ENCODE data around the gene NDST4. TPM values are rescaled to one million over a fixed set of nuclear protein-coding genes. Genes with fewer than 3 reads are reported as not detected.

NDST4 gene
- total RNA-seq, 1 experiment from 2014 or later = not detected

GRCh38 chr4:115054836-115055235 lies 58.6 kb downstream of the NDST4 start:
- Histone ChIP-seq H3K4me3 (replicated peaks in 1 of 2; ENCODE audit: low read depth in 1 of 2, low read length in 2 of 2) (no peak overlapping the region), H3K4me2 (ENCODE audit: low read length) (no peak overlapping the region), H3K36me3 (ENCODE audit: control insufficient read depth in 1 of 2, insufficient read depth in 2 of 2, low read length in 2 of 2) (no peaks in the 10 kb centered on the region), H3K27ac (ENCODE audit: low read depth, low read length) (no peak overlapping the region), H3K9me3 (ENCODE audit: control insufficient read depth in 1 of 2, insufficient read depth in 1 of 2, low read depth in 1 of 2, low read length in 2 of 2) (no peaks in the 10 kb centered on the region), H3K4me1 (ENCODE audit: control insufficient read depth in 1 of 2, insufficient read depth in 2 of 2, low read length in 2 of 2) (no peaks in the 10 kb centered on the region), H3K79me2 (ENCODE audit: insufficient read depth, low read length) (no peaks in the 10 kb centered on the region), H3K9me2 (ENCODE audit: insufficient read depth) (no peaks in the 10 kb centered on the region), H2AFZ (ENCODE audit: low read depth, low read length, poor library complexity, severe bottlenecking) (no peak overlapping the region), H3K9ac (ENCODE audit: low read length) (no peak overlapping the region), H4K20me1 (ENCODE audit: insufficient read depth) (no peaks in the 10 kb centered on the region), H3K27me3 (ENCODE audit: insufficient read depth, low read length) (no peaks in the 10 kb centered on the region)
- DNase-seq (ENCODE audit: low read depth, low spot score) (no peak), ATAC-seq (no peak)
- ChIA-PET RAD21 (ENCODE audit: low non-redundant PET in 1 of 2, low total read pairs in 2 of 2, uncharacterized antibody in 2 of 2, unreplicated experiment in 2 of 2) (no interaction called here), CTCF (no interaction called here), POLR2A (no interaction called here)
- intact Hi-C loops (cut with micrococcal nuclease) = no loop called here
- BruUV-seq (replicated peaks) = no TSS peak
- TF ChIP-seq ELF1 (IDR thresholded peaks at IDR 0.05; ENCODE audit: borderline replicate concordance, low read depth) (no peak), ZNF274 (IDR thresholded peaks at IDR 0.05; ENCODE audit: low read depth, low read length) (no peak), SP1 (IDR thresholded peaks at IDR 0.05; ENCODE audit: low read depth) (no peak), EGR1 (IDR thresholded peaks at IDR 0.05; ENCODE audit: low read depth) (no peak), YY1 (IDR thresholded peaks at IDR 0.05; ENCODE audit: extremely low read depth, insufficient replicate concordance, low read depth, low read length) (no peak), SIN3A (IDR thresholded peaks at IDR 0.05; ENCODE audit: low read depth) (no peak), JUND (IDR thresholded peaks at IDR 0.05) (no peak), EZH2phosphoT487 (IDR thresholded peaks at IDR 0.05; ENCODE audit: borderline replicate concordance) (no peak), FOSL1 (IDR thresholded peaks at IDR 0.05; ENCODE audit: low read depth) (no peak)
- TF ChIP-seq, protein P1, sequence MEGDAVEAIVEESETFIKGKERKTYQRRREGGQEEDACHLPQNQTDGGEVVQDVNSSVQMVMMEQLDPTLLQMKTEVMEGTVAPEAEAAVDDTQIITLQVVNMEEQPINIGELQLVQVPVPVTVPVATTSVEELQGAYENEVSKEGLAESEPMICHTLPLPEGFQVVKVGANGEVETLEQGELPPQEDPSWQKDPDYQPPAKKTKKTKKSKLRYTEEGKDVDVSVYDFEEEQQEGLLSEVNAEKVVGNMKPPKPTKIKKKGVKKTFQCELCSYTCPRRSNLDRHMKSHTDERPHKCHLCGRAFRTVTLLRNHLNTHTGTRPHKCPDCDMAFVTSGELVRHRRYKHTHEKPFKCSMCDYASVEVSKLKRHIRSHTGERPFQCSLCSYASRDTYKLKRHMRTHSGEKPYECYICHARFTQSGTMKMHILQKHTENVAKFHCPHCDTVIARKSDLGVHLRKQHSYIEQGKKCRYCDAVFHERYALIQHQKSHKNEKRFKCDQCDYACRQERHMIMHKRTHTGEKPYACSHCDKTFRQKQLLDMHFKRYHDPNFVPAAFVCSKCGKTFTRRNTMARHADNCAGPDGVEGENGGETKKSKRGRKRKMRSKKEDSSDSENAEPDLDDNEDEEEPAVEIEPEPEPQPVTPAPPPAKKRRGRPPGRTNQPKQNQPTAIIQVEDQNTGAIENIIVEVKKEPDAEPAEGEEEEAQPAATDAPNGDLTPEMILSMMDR (IDR thresholded peaks at IDR 0.05 in 2 of 3, conservative IDR thresholded peaks at IDR 0.05 in 1 of 3; ENCODE audit: borderline replicate concordance in 1 of 3, insufficient read depth in 1 of 3, low read depth in 2 of 3, low read length in 2 of 3) = no peak

- Histone ChIP-seq H3K9me2 (ENCODE audit: insufficient read depth) (no peaks in the 10 kb centered on the region), H3K27me3 (ENCODE audit: insufficient read depth, low read length) (no peaks in the 10 kb centered on the region), H3K36me3 (ENCODE audit: control insufficient read depth in 1 of 2, insufficient read depth in 2 of 2, low read length in 2 of 2) (no peaks in the 10 kb centered on the region), H2AFZ (ENCODE audit: low read depth, low read length, poor library complexity, severe bottlenecking) (peak overlapping the region; percentile 27), H4K20me1 (ENCODE audit: insufficient read depth) (no peaks in the 10 kb centered on the region), H3K27ac (ENCODE audit: low read depth, low read length) (no peak overlapping the region), H3K4me3 (replicated peaks in 1 of 2; ENCODE audit: low read depth in 1 of 2, low read length in 2 of 2) (no peak overlapping the region), H3K9me3 (ENCODE audit: control insufficient read depth in 1 of 2, insufficient read depth in 1 of 2, low read depth in 1 of 2, low read length in 2 of 2) (no peaks in the 10 kb centered on the region), H3K9ac (ENCODE audit: low read length) (no peak overlapping the region), H3K4me2 (ENCODE audit: low read length) (no peak overlapping the region), H3K4me1 (ENCODE audit: control insufficient read depth in 1 of 2, insufficient read depth in 2 of 2, low read length in 2 of 2) (no peaks in the 10 kb centered on the region), H3K79me2 (ENCODE audit: insufficient read depth, low read length) (no peaks in the 10 kb centered on the region)
- ATAC-seq = no peak
- DNase-seq (ENCODE audit: low read depth, low spot score) = no peak
- CTCF ChIA-PET = no interaction called here
- POLR2A ChIA-PET = no interaction called here
- BruUV-seq (replicated peaks) = no TSS peak
- no peak for TF ChIP-seq ATF3 (IDR thresholded peaks at IDR 0.05)
- TF ChIP-seq JUND (IDR thresholded peaks at IDR 0.05) = no peak
- no peak for TF ChIP-seq POLR2AphosphoS5 (IDR thresholded peaks at IDR 0.05; ENCODE audit: low read depth, low read length)
- TF ChIP-seq ZFX (IDR thresholded peaks at IDR 0.05) = no peak
- no peak for TF ChIP-seq EZH2 (IDR thresholded peaks at IDR 0.05)
- RAD21 ChIA-PET (ENCODE audit: low non-redundant PET in 1 of 2, low total read pairs in 2 of 2, uncharacterized antibody in 2 of 2, unreplicated experiment in 2 of 2) = no interaction called here
- intact Hi-C loops (cut with micrococcal nuclease) = no loop called here
Observed at GRCh38 chr4:115053313-115053712, 60.1 kb downstream of the NDST4 start.

Measured in HCT116 (cell line).